H9 (cell line): ENCODE results near the gene AFAP1. TPM values are rescaled to one million over a fixed set of nuclear protein-coding genes. Genes with fewer than 3 reads are reported as not detected.

Experiments used
- DNase-seq: peaks from one replicate; pipeline ENCODE4 v3.0.0-alpha.2; 2017
- H2AFZ ChIP-seq: one replicate; pipeline ENCODE4 v1.6.1; 2013; ENCODE audit warnings: mild to moderate bottlenecking, low read length, control low read depth, moderate library complexity
- H2AK5ac ChIP-seq: 2 replicates; pipeline ENCODE4 v1.6.1; 2013; ENCODE audit warnings: low read length, control low read depth, mixed read lengths; ENCODE audit not compliant: insufficient read length
- H2BK120ac ChIP-seq: one replicate; pipeline ENCODE4 v1.6.1; 2013; ENCODE audit warnings: low read depth, mild to moderate bottlenecking, low read length, control low read depth, inconsistent platforms; ENCODE audit not compliant: poor library complexity, severe bottlenecking
- H2BK12ac ChIP-seq: 2 replicates; pipeline ENCODE4 v1.6.1; 2013; ENCODE audit warnings: low read length, control low read depth, mixed read lengths, low read depth; ENCODE audit not compliant: insufficient read length
- H2BK15ac ChIP-seq: 2 replicates; pipeline ENCODE4 v1.6.1; 2013; ENCODE audit warnings: low read depth, low read length, control low read depth
- H2BK20ac ChIP-seq: one replicate; pipeline ENCODE4 v1.6.1; 2013; ENCODE audit warnings: low read depth, mild to moderate bottlenecking, low read length, control low read depth, inconsistent platforms; ENCODE audit not compliant: poor library complexity, severe bottlenecking
- H2BK5ac ChIP-seq: 2 replicates; pipeline ENCODE4 v1.6.1; 2013; ENCODE audit warnings: low read length, control low read depth, mixed read lengths; ENCODE audit not compliant: insufficient read length
- H3K14ac ChIP-seq: 2 replicates; pipeline ENCODE4 v1.6.1; 2013; ENCODE audit warnings: low read length, control low read depth; ENCODE audit not compliant: insufficient read depth
- H3K18ac ChIP-seq: 2 replicates; pipeline ENCODE4 v1.6.1; 2013; ENCODE audit warnings: low read depth, mild to moderate bottlenecking, mixed read lengths, low read length, control low read depth; ENCODE audit not compliant: insufficient read length
- H3K23ac ChIP-seq: 2 replicates; pipeline ENCODE4 v1.6.1; 2013; ENCODE audit warnings: low read length, control low read depth, mixed read lengths, low read depth; ENCODE audit not compliant: insufficient read length
- H3K23me2 ChIP-seq: 2 replicates; pipeline ENCODE4 v1.6.1; 2013; ENCODE audit warnings: low read depth, mild to moderate bottlenecking, mixed read lengths, low read length, control low read depth; ENCODE audit not compliant: insufficient read length, poor library complexity, severe bottlenecking
- H3K27ac ChIP-seq: 2 replicates; pipeline ENCODE4 v1.5.1; 2013; ENCODE audit warnings: low read length, control low read depth, mixed read lengths, low read depth; ENCODE audit not compliant: insufficient read length
- H3K27me3 ChIP-seq: 2 replicates; pipeline ENCODE4 v1.6.1; 2013; ENCODE audit warnings: low read length, control low read depth, inconsistent platforms; ENCODE audit not compliant: insufficient read depth
- H3K4ac ChIP-seq: 2 replicates; pipeline ENCODE4 v1.6.1; 2013; ENCODE audit warnings: low read depth, mild to moderate bottlenecking, control low read depth, inconsistent platforms, low read length, moderate library complexity
- H3K4me1 ChIP-seq: 2 replicates; pipeline ENCODE4 v1.6.1; 2013; ENCODE audit warnings: low read length, control low read depth, inconsistent platforms; ENCODE audit not compliant: insufficient read depth
- H3K4me2 ChIP-seq: 2 replicates; pipeline ENCODE4 v1.6.1; 2013; ENCODE audit warnings: low read length, control low read depth, mixed read lengths; ENCODE audit not compliant: insufficient read length, insufficient read depth
- H3K56ac ChIP-seq: 2 replicates; pipeline ENCODE4 v1.6.1; 2013; ENCODE audit warnings: low read depth, mild to moderate bottlenecking, mixed read lengths, low read length, control low read depth; ENCODE audit not compliant: insufficient read length
- H3K79me1 ChIP-seq: 2 replicates; pipeline ENCODE4 v1.6.1; 2013; ENCODE audit warnings: low read depth, mild to moderate bottlenecking, moderate library complexity, low read length, control low read depth, inconsistent platforms; ENCODE audit not compliant: insufficient read depth, poor library complexity, severe bottlenecking
- H3K79me2 ChIP-seq: 2 replicates; pipeline ENCODE4 v1.6.1; 2013; ENCODE audit warnings: low read length, control low read depth, inconsistent platforms; ENCODE audit not compliant: insufficient read depth
- H3K9ac ChIP-seq: 2 replicates; pipeline ENCODE4 v1.6.1; 2013; ENCODE audit warnings: low read length, control low read depth, mixed read lengths; ENCODE audit not compliant: insufficient read length; ENCODE audit errors: extremely low read depth
- H3K9me3 ChIP-seq: one replicate; pipeline ENCODE4 v1.6.1; 2013; ENCODE audit warnings: low read depth, low read length, inconsistent platforms; ENCODE audit not compliant: control insufficient read depth
- H3T11ph ChIP-seq: one replicate; pipeline ENCODE4 v1.6.1; 2013; ENCODE audit warnings: mild to moderate bottlenecking, low read length, control low read depth, inconsistent platforms
- H4K20me1 ChIP-seq: one replicate; pipeline ENCODE4 v1.6.1; 2013; ENCODE audit not compliant: control insufficient read depth, insufficient read length, insufficient read depth
- H4K5ac ChIP-seq: 2 replicates; pipeline ENCODE4 v1.6.1; 2013; ENCODE audit warnings: low read depth, mild to moderate bottlenecking, mixed read lengths, low read length, control low read depth; ENCODE audit not compliant: insufficient read length
- H4K8ac ChIP-seq: replicated peaks from 2 replicates; pipeline ENCODE4 v1.6.1; 2013; ENCODE audit warnings: low read length, control low read depth, mixed read lengths, low read depth; ENCODE audit not compliant: insufficient read length
- H4K91ac ChIP-seq: 2 replicates; pipeline ENCODE4 v1.6.1; 2013; ENCODE audit warnings: low read depth, mild to moderate bottlenecking, moderate library complexity, mixed read lengths, low read length, control low read depth; ENCODE audit not compliant: insufficient read length
- H3K27ac Mint-ChIP-seq, 3 experiments: 2 replicates in 2 of 3; 3 replicates in 1 of 3; pipeline ENCODE4 v1.8.0; 2020 to 2021; ENCODE audit warnings: mixed read lengths in 3 of 3, mild to moderate bottlenecking in 1 of 3, moderate library complexity in 1 of 3
- H3K27me3 Mint-ChIP-seq: 2 replicates; pipeline ENCODE4 v1.8.0; 2021; ENCODE audit warnings: low read depth, mild to moderate bottlenecking, moderate library complexity, mixed read lengths
- H3K36me3 Mint-ChIP-seq, 3 experiments: 2 replicates in 2 of 3; 3 replicates in 1 of 3; pipeline ENCODE4 v1.8.0; 2020 to 2021; ENCODE audit warnings: low read depth in 3 of 3, mixed read lengths in 3 of 3; ENCODE audit not compliant: insufficient read depth in 1 of 3
- H3K4me1 Mint-ChIP-seq, 2 experiments: 2 replicates each; pipeline ENCODE4 v1.8.0; 2020; ENCODE audit warnings: mixed read lengths in 2 of 2
- H3K4me3 Mint-ChIP-seq, 2 experiments: 2 replicates in 1 of 2; 3 replicates in 1 of 2; pipeline ENCODE4 v1.8.0; 2020 to 2021; ENCODE audit warnings: mild to moderate bottlenecking in 2 of 2, mixed read lengths in 2 of 2, moderate library complexity in 1 of 2
- H3K9me3 Mint-ChIP-seq, 2 experiments: 2 replicates in 1 of 2; 3 replicates in 1 of 2; pipeline ENCODE4 v1.8.0; 2020; ENCODE audit warnings: mild to moderate bottlenecking in 2 of 2, mixed read lengths in 2 of 2, moderate library complexity in 1 of 2
- CTCF ChIP-seq: fragments of 200-600 bp; sonication (generic); conservative IDR thresholded peaks from 3 replicates; pipeline ENCODE4 v1.8.0; 2021; ENCODE audit warnings: antibody characterized with exemption, mild to moderate bottlenecking
- WGBS: extraction: QIAGEN DNeasy Blood & Tissue Kit; methylation state at CpG from one replicate; pipeline ENCODE4 v1.1.7; 2013; ENCODE audit warnings: missing lambda C conversion rate, low lambda C conversion rate, mixed read lengths; ENCODE audit not compliant: insufficient read length; ENCODE audit errors: extremely low coverage; 5-methylcytosine and 5-hydroxymethylcytosine counted together
- total RNA-seq: library from RNA; stranded (reverse); gene quantifications from 2 replicates; pipeline ENCODE4 v1.2.1, GENCODE V29; 2021

AFAP1 gene
- total RNA-seq, 1 experiment from 2014 or later: 6.5 TPM

GRCh38 chr4:7800410-7800809 is 139.3 kb downstream of the AFAP1 start:
- H3K4me1 Mint-ChIP-seq: peaks cover 11 to 24% of the 10 kb centered on the region in 2 experiments
- Histone ChIP-seq H2BK5ac (no peak overlapping the region), H3K4me1 (no peaks in the 10 kb centered on the region; the same call in 1 of the 2 replicates)

More at GRCh38 chr4:7800410-7800809, 139.3 kb downstream of the AFAP1 start:
- Histone ChIP-seq H3K27ac (no peak overlapping the region), H3K18ac (no peak overlapping the region), H4K5ac (no peak overlapping the region), H2BK20ac (no peak overlapping the region), H3K79me2 (no peaks in the 10 kb centered on the region), H3K79me1 (no peaks in the 10 kb centered on the region), H3K4ac (no peak overlapping the region), H3K14ac (no peak overlapping the region), H2AK5ac (no peak overlapping the region), H3T11ph (no peak overlapping the region), H2BK15ac (no peak overlapping the region), H2AFZ (no peak overlapping the region), H3K23me2 (no peaks in the 10 kb centered on the region), H3K23ac (no peak overlapping the region), H4K20me1 (no peaks in the 10 kb centered on the region), H3K27me3 (no peaks in the 10 kb centered on the region), H2BK12ac (no peak overlapping the region), H3K4me2 (no peak overlapping the region), H3K9ac (no peak overlapping the region), H4K8ac (no peak overlapping the region), H2BK120ac (no peak overlapping the region), H3K56ac (no peak overlapping the region), H3K9me3 (no peaks in the 10 kb centered on the region), H4K91ac (no peak overlapping the region)
- no CpG with 5 or more reads among the region's 22 CpGs for WGBS
- no peak for DNase-seq
- H3K27ac Mint-ChIP-seq: peak overlapping the region in 1 of 3 experiments; percentile 42; a peak in 2 of 7 replicates
- TF ChIP-seq CTCF: no peak
- peaks cover 22 to 32% (median 30%) of the 10 kb centered on the region in 3 experiments for H3K36me3 Mint-ChIP-seq
- no peak overlapping the region for H3K4me3 Mint-ChIP-seq
- no peaks in the 10 kb centered on the region for H3K27me3 Mint-ChIP-seq
- H3K9me3 Mint-ChIP-seq: peaks cover 0 to 2% of the 10 kb centered on the region in 2 experiments; a peak in 2 of 5 replicates
